Measurements from ENCODE around the gene DUSP8. TPM values are rescaled to one million over a fixed set of nuclear protein-coding genes. Genes with fewer than 3 reads are reported as not detected.

Gene DUSP8
- total RNA-seq, 1 experiment from 2014 or later, result 0.40 TPM

GRCh38 chr11:1554981-1555712 is 16.9 kb downstream of the DUSP8 start:
- DNase-seq (ENCODE audit: low read depth), result no peak

- DNase-seq (ENCODE audit: low read depth), result no peak
These were observed 18.1 kb downstream of the DUSP8 start for GRCh38 chr11:1553808-1554594.

GRCh38 chr11:1549338-1550330 is 22.4 kb downstream of the DUSP8 start:
- DNase-seq (ENCODE audit: low read depth), result no peak

- DNase-seq (ENCODE audit: low read depth), result peak; percentile 33
These were observed 23.6 kb downstream of the DUSP8 start for GRCh38 chr11:1548221-1549070.

GRCh38 chr11:1547467-1548098 is 24.5 kb downstream of the DUSP8 start:
- no peak for DNase-seq (ENCODE audit: low read depth)

- no peak for DNase-seq (ENCODE audit: low read depth)
These were observed 25.3 kb downstream of the DUSP8 start for GRCh38 chr11:1546536-1547466.

GRCh38 chr11:1546077-1546535 is 26.0 kb downstream of the DUSP8 start:
- DNase-seq (ENCODE audit: low read depth), result no peak

- no peak for DNase-seq (ENCODE audit: low read depth)
These were observed 26.6 kb downstream of the DUSP8 start for GRCh38 chr11:1545432-1545831.

GRCh38 chr11:1544536-1544935 is 27.5 kb downstream of the DUSP8 start:
- no peak for DNase-seq (ENCODE audit: low read depth)

GRCh38 chr11:1543606-1544263 is 28.3 kb downstream of the DUSP8 start:
- no peak for DNase-seq (ENCODE audit: low read depth)

GRCh38 chr11:1542267-1542666 is 29.8 kb downstream of the DUSP8 start:
- no peak for DNase-seq (ENCODE audit: low read depth)

GRCh38 chr11:1541474-1542204 is 30.4 kb downstream of the DUSP8 start:
- DNase-seq (ENCODE audit: low read depth), result no peak

GRCh38 chr11:1540074-1540473 is 32.0 kb downstream of the DUSP8 start:
- DNase-seq (ENCODE audit: low read depth), result no peak

GRCh38 chr11:1538153-1538552 is 33.9 kb downstream of the DUSP8 start:
- no peak for DNase-seq (ENCODE audit: low read depth)

- no peak for DNase-seq (ENCODE audit: low read depth)
These were observed 35.8 kb downstream of the DUSP8 start for GRCh38 chr11:1536065-1536843.

GRCh38 chr11:1534682-1535081 is 37.4 kb downstream of the DUSP8 start:
- no peak for DNase-seq (ENCODE audit: low read depth)

- no peak for DNase-seq (ENCODE audit: low read depth)
These were observed 37.9 kb downstream of the DUSP8 start for GRCh38 chr11:1534171-1534570.
